LoVo (cell line): ENCODE measurements around the gene DEFB124.
"Not testable (repeated sequence)": the region's sequence is repeated elsewhere in the genome, so short reads cannot be mapped to it uniquely, and the experiment has no call there.

Experiments
- DNase-seq: peaks from one replicate; pipeline ENCODE4 v3.0.0-alpha.2; 2016; ENCODE audit warnings: low spot score

Gene DEFB124

GRCh38 chr20:31488115-31488514 is 13.2 kb upstream of the DEFB124 start:
- no peak for DNase-seq

- no peak for DNase-seq
These were observed 10.8 kb upstream of the DEFB124 start for GRCh38 chr20:31485450-31486339.

DNA sequence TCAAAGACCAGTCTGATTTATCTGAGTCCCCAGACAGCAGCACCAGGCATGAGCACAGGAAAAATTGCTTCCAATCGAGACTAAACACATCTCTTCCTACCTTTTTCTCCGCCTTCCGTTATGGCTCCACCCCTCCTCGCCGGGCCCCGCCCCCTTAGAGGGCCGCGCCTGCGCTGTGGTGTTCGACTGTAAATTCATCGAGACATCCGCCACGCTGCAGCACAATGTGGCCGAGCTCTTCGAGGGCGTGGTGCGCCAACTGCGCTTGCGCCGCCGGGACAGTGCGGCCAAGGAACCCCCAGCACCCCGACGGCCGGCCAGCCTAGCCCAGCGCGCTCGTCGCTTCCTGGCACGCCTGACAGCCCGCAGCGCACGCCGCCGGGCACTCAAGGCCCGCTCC is 9.1 kb upstream of the DEFB124 start:
- DNase-seq = no peak

DNA sequence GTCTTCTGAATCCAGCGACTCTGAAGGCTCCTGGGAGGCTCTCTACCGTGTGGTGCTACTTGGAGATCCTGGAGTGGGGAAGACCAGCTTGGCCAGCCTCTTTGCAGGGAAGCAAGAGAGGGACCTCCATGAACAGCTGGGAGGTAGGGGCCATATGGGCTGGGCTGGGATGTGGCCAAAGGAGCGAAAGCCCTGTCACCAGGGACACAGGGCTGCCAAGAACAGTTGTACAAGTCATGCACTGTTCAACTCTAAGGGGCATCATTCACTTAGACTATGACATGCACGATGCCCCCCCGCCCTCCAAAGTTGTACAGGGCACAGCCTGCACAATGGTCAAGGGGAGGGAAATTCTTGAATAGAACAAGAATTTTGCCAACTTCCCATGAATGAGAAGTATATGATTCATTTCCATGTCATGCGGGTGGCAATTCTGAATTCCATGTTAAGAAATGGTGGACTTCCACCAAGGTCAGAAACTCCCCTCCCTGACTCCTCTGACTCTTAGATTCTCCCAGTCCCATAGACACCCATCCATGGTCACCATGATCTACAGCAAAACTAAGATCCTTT is 1.8 kb upstream of the DEFB124 start:
- DNase-seq = no peak

DNA sequence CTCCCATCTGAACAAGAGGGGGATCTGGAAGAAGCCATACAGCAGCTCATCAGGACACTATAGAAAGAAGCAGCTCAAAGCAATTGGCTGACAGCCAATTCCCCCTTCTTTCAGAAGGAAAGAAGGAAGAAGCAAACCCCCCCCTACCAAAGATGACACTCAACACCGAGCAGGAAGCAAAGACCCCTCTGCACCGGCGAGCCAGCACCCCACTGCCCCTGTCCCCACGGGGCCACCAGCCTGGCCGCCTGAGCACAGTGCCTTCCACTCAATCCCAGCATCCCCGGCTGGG is 1.3 kb upstream of the DEFB124 start:
- DNase-seq = no peak

DNA sequence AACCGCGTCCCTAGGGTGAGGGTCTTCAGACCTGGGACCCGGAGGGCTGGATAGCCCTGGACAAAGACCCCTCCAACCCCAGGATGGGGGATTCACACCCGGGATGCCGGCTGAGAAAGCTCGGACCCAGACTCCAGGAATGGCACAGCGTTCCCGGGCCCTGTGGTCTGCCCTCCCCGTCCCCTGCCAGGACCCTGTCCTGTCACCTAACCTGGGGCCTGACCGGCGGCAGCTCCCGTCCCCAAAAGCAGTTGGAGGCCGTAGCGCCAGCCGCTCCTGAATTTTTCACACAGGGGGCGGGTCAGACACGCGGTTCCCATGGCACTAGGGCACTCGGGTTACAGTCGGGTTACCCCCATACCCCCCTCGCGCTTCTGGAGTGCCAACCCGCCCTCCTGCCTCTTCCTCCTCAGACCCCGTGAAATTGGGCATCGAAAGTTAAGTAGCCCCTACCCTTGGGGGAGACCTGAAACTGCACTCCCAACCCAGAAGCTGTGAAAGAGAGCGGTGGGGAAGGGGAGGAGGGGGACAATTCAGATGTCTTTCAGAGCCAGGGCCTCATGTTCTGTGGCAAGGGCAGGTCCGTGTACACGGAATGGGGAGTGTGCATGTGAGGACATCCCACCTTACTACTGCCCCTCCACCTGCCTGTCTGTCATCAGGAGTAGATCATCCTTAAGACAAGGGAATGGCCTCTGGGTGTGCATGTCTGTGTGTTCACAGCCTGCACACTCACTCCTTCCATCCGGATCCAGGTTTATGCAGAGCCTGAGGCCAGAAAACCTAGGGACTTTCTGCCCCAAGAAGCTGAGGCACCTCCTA is 756 bp upstream of the DEFB124 start:
- no peak for DNase-seq

DNA sequence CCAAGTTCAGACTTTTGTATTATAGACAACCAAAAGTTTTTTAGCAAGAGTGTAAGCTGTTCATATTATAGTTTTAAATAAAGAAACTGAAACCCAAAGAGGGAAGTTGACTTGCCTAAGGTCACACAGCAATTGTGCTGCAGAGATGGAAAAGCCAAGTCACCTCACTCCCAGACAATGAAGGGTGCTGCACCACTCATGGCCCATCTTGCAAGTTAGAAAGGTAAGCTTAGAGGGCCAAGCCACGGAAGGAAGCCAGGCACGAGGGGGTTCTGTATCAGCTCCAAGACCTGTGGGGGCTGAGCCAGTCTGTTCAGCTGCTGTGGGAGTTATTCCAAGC is 860 bp downstream of the DEFB124 start:
- no peak for DNase-seq

DNA sequence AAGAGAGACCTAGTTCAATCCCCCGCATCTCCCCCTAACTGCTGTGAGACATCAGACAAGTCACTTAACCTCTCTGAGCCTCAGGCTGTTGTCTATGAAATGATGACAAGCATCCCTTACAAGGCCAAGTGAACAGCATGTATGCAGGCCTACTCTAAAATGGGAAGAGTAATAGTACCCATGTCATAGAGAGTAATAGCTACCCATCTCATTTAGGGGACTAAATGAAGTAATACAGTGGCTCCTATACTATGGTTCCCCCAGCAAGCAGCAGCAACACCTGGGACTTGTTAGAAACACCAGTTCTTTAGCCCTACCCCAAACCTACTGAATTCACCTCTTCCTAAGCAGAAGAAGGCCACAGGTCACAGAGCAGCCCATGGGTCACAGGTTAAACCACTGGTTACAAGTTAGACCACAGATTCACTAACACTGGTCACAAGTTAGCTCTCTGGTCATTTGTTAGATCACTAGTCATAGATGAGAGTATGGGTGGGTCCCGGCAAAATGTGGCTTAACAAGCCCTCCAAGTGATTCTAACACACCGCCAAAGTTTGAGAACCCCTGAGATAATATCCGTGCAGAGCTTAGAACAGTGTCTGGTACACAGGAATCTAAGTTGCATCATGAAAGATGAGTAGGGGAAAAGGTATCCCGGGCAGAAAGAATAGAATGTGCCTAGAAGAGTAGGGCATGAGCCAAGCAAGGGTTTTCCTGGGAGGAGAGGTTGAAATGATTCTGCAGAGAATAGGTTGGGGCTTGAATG is 1.4 kb downstream of the DEFB124 start:
- no peak for DNase-seq

GRCh38 chr20:31472395-31473330 is 2.3 kb downstream of the DEFB124 start:
- DNase-seq = no peak

DNA sequence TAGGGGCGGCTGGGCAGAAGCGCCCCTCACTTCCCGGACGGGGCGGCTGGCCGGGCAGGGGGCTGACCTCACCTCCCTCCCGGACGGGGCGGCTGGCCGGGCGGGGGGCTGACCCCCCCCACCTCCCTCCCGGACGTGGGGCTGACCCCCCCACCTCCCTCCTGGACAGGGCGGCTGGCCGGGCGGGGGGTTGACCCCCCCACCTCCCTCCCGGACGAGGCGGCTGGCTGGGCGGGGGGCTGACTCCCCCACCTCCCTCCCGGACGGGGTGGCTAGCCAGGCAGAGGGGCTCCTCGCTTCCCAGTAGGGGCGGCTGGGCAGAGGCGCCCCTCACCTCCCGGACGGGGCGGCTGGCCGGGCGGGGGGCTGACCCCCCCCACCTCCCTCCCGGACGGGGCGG is 4.0 kb downstream of the DEFB124 start:
- not testable (repeated sequence) for DNase-seq

DNA sequence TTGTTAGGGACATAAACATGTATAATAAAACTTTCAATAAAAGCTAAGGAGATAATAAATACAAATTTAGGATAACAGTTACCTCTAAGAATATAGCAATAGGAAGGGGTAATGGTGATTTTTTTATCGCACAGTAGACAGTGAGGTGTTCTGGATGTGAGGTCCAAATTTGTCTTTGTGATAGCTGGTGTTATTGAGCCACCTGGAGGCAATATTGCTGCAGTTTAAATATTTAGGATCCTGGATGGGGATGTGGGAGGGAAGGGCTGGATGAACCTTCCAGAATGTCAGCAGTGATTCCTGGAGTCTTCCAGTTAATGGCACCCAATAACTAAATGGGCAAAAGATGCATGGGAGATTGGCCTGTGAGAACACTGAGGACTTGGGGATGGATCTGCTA is 20.6 kb downstream of the DEFB124 start:
- no peak for DNase-seq

DNA sequence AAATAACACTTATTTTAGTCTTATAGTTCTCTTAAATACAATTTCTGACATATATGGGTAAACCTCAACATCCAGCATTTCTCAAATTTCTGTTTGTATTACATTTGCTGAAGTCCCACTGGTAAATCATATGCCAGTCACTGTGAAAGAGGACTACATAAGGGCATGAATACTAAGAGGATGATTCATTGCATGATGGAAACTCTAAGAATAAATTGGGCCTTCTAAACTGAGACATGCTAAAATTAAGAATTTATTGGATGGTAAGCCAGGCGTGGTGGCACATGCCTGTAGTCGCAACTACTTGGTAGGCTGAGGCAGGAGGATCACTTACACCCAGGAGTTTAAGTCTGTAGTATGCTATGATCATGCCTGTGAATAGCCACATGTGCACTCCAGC is 22.4 kb downstream of the DEFB124 start:
- no peak for DNase-seq

- DNase-seq = no peak
These were observed 25.2 kb downstream of the DEFB124 start for GRCh38 chr20:31449511-31450414.

DNA sequence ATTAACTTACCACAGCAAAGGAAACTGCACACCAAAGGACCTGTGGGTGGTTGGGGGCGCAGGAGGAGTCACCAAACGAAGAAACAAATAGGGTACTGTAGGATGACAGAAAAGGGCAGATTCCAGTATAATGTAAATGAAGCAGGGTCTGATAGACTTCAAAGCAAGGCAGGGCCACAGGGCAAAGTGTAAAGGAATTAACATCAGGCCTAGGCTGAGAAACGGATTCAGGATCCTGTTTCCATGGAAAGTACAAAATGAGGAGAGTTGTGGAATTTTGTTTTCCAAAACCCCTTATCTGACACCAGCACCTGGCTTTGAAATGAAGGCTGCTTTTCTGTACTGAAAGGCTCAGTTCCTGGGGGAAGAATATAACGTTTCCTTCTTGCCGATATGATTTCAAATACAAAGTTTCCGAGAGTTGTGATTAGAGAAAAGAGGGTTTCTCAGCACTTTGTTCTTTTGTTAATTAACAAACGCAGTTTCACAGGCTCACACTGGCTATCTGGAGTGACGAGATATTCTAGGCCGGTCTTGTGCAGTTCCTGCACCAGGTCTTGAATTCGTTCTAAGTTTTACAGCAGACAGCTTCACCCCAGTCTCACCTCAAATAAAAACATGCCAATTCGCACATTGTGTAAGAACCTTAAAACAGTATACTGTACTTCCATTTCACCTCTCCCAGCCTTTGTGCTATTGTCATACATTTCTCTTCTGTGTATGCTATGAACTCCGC is 28.7 kb downstream of the DEFB124 start:
- no peak for DNase-seq

GRCh38 chr20:31440012-31440659 is 34.8 kb downstream of the DEFB124 start, which contains the start of gene DEFB123:
Gene DEFB123 (plus strand): TSS chr20:31440632. CDS start chr20:31440699, 67 bp downstream.
- no peak for DNase-seq

DNA sequence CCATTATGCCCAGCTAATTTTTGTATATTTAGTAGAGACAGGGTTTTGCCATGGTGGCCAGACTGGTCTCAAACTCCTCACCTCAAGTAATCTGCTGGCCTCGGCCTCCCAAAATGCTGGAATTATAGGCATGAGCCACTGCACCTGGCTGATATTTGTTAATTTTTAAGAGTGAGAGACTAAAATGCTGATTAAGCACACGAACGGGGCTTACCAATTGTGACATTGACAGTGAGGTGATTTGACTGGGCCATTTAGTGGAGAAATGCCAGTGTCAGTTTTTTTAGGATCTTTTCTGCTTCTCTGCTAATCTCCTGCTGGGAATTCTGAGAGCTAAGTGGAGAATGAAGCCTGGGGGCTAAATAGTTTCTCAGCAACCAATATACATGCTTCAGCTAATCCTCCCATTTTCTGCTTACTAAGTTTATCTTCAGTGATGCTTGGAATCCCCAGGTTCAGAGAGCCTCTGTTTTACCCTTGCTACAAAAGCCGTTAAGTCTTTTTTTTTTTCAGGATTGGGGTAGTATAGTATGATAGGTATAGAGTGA is 44.3 kb downstream of the DEFB124 start:
- DNase-seq = no peak

DNA sequence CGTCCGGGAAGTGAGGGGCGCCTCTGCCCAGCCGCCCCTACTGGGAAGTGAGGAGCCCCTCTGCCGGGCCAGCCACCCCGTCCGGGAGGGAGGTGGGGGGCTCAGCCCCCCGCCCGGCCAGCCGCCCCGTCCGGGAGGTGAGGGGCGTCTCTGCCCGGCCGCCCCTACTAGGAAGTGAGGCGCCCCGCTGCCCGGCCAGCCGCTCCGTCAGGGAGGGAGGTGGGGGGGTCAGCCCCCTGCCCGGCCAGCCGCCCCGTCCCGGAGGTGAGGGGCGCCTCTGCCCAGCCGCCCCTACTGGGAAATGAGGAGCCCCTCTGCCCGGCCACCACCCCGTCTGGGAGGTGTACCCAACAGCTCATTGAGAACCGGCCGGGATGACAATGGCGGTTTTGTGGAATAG is 47.4 kb downstream of the DEFB124 start:
- not testable (repeated sequence) for DNase-seq

DNA sequence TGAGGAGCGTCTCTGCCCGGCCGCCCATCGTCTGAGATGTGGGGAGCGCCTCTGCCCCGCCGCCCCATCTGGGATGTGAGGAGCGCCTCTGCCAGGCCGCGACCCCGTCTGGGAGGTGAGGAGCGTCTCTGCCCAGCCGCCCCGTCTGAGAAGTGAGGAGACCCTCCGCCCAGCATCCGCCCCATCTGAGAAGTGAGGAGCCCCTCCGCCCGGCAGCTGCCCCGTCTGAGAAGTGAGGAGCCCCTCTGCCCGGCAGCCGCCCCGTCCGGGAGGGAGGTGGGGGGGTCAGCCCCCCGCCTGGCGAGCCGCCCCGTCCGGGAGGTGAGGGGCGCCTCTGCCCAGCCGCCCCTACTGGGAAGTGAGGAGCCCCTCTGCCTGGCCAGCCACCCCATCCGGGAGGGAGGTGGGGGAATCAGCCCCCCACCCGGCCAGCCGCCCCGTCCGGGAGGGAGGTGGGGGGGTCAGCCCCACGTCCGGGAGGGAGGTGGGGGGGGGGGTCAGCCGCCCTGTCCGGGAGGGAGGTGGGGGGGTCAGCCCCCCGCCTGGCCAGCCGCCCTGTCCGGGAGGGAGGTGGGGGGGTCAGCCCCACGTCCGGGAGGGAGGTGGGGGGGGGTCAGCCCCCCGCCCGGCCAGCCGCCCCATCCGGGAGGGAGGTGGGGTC is 47.9 kb downstream of the DEFB124 start:
- not testable (repeated sequence) for DNase-seq
